Measurements from ENCODE around the gene LGALS7.

DNA sequence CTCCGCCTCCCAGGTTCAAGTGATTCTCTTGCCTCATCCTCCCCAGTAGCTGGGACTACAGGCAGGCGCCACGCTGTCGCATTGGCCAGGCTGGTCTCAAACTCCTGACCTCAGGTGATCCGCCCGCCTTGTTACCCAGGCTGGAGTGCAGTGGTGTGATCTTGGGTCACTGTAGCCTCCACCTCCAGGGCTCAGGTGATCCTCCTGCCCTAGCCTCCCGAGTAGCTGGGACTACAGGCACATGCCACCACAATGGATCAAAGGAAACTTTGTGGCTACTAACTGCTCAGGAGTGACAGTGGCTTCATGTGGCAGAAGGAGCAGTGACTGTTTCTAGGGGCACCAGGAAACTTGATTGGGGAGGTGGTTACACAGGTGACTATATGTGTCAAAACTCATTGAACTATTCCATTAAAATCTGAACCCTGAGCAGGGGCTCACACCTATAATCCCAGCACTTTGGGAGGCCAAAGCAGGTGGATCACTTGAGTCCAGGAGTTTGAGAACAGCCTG is 11.9 kb upstream of the LGALS7 start:
- TF ChIP-seq EZH2 (IDR thresholded peaks at IDR 0.05; ENCODE audit: insufficient read depth, poor library complexity, severe bottlenecking): no peak
- no peak for TF ChIP-seq EZH2phosphoT487 (IDR thresholded peaks at IDR 0.05; ENCODE audit: insufficient read depth, low read depth)
